ENCODE results near the gene MYOZ3.

DNA sequence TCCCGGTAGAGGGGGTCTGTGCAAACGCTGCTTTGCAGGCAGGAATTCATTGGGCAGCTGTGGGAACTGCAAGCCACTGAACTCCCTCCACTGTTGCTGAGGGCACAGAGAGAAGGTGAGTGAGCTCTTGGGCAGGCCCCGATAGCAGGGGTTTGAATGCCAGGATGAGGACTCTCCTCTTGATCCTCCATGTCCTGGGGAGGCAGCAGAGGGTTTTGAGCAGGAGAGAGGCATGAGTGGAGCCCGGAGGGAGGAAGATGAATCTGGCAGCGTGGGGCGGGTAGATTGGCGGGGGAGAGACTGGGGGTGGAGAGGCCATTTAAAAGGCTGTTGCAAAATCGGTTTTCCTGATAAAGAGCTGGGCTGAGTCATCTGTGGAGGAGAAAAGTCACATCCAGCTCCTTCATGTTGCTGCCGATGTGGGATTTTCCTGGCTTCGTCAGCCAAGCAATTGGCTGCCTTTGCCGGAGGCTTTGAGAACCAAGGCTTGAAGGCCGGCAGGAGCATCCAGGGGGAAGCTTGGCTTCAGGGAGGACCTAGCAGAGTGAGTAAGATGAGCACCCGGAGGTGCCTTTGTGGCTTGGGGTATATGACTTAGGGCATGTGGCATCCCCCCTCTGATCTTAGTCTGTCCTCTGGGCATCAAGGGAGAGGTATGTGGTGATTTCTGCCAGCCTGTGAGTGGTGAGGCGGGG lies 20.6 kb upstream of the MYOZ3 start, which contains the start of gene SYNPO:
- TF ChIP-seq, protein P1, sequence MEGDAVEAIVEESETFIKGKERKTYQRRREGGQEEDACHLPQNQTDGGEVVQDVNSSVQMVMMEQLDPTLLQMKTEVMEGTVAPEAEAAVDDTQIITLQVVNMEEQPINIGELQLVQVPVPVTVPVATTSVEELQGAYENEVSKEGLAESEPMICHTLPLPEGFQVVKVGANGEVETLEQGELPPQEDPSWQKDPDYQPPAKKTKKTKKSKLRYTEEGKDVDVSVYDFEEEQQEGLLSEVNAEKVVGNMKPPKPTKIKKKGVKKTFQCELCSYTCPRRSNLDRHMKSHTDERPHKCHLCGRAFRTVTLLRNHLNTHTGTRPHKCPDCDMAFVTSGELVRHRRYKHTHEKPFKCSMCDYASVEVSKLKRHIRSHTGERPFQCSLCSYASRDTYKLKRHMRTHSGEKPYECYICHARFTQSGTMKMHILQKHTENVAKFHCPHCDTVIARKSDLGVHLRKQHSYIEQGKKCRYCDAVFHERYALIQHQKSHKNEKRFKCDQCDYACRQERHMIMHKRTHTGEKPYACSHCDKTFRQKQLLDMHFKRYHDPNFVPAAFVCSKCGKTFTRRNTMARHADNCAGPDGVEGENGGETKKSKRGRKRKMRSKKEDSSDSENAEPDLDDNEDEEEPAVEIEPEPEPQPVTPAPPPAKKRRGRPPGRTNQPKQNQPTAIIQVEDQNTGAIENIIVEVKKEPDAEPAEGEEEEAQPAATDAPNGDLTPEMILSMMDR (IDR thresholded peaks at IDR 0.05), result no peak
- TF ChIP-seq ZFX (IDR thresholded peaks at IDR 0.05; ENCODE audit: borderline replicate concordance), result no peak

All from 22Rv1 (cell line).